Activated CD8-positive, alpha-beta memory T cell treated with anti-CD3 and anti-CD28 coated beads for 36 hours (primary cell): Measurements from ENCODE around the gene MAPK11. TPM values are rescaled to one million over a fixed set of nuclear protein-coding genes. Genes with fewer than 3 reads are reported as not detected.

ENCODE experiments used
- CTCF ChIA-PET: fragments of 350-600 bp; sonication (Branson Sonifier 250); formaldehyde crosslinking; loops from one replicate; lab custom pipeline; 2021; ENCODE audit warnings: antibody characterized with exemption; lab: Charles Lee
- POLR2A ChIA-PET: fragments of 350-600 bp; sonication (Branson Sonifier 250); formaldehyde crosslinking; loops from one replicate; lab custom pipeline; 2021; ENCODE audit warnings: antibody characterized with exemption; lab: Charles Lee
- total RNA-seq, 2 experiments: library from RNA; stranded (reverse); gene quantifications; one replicate each; pipeline ENCODE4 v1.2.3, GENCODE V29; 2021

The MAPK11 gene
- total RNA-seq, 2 experiments from 2014 or later: 10.6 to 11.4 TPM

- ChIA-PET POLR2A (interaction anchor here (0.6 kb wide), 1 partner anchor 95 kb away, joined by 6 read pairs; no protein-coding TSS in a partner anchor), CTCF (interaction anchor here (0.5 kb wide), 1 partner anchor 195 kb away, joined by 3 read pairs; no protein-coding TSS in a partner anchor)
Observed at GRCh38 chr22:50257451-50258360, 12.5 kb downstream of the MAPK11 start.

- ChIA-PET CTCF (no interaction called here), POLR2A (interaction anchor here (0.6 kb wide), 1 partner anchor 95 kb away, joined by 6 read pairs; no protein-coding TSS in a partner anchor)
Observed at GRCh38 chr22:50257041-50257440, 13.1 kb downstream of the MAPK11 start.

- POLR2A ChIA-PET: no interaction called here
- CTCF ChIA-PET: no interaction called here
Observed at GRCh38 chr22:50256258-50256862, 13.8 kb downstream of the MAPK11 start.

- ChIA-PET POLR2A (interaction anchor here (0.5 kb wide), 1 partner anchor 449 kb away, joined by 7 read pairs; no protein-coding TSS in a partner anchor), CTCF (no interaction called here)
Observed at GRCh38 chr22:50255607-50256006, 14.6 kb downstream of the MAPK11 start.

- CTCF ChIA-PET: no interaction called here
- POLR2A ChIA-PET: no interaction called here
Observed at GRCh38 chr22:50255099-50255498, 15.1 kb downstream of the MAPK11 start.

GRCh38 chr22:50253941-50254340 lies 16.2 kb downstream of the MAPK11 start:
- ChIA-PET POLR2A (interaction anchor here (0.5 kb wide), 1 partner anchor 151 kb away, joined by 3 read pairs; no protein-coding TSS in a partner anchor), CTCF (interaction anchor here (1.5 kb wide), 1 partner anchor 10 kb away, joined by 4 read pairs; the partner anchor contains the start of gene TUBGCP6)

GRCh38 chr22:50253046-50253915 lies 16.9 kb downstream of the MAPK11 start:
- POLR2A ChIA-PET: no interaction called here
- CTCF ChIA-PET: interaction anchor here (0.7 to 4.0 kb wide), 11 partner anchors 9 to 244 kb away, joined by 3 to 28 read pairs (median 4); partner anchors contain the start of genes DENND6B and TUBGCP6

- CTCF ChIA-PET: interaction anchor here (0.6 to 4.0 kb wide), 19 partner anchors 7 to 273 kb away, joined by 3 to 28 read pairs (median 5); partner anchors contain the start of genes DENND6B, MAPK12, SCO2 and TUBGCP6
- POLR2A ChIA-PET: interaction anchor here (1.4 kb wide), 1 partner anchor 8 kb away, joined by 7 read pairs; the partner anchor contains the start of gene MAPK12
Observed at GRCh38 chr22:50252082-50253045, 17.8 kb downstream of the MAPK11 start.

GRCh38 chr22:50251477-50252081 lies 18.6 kb downstream of the MAPK11 start:
- POLR2A ChIA-PET: interaction anchor here (0.5 to 1.4 kb wide), 2 partner anchors 9 to 247 kb away, joined by 3 to 7 read pairs; partner anchors contain the start of gene MAPK12
- CTCF ChIA-PET: interaction anchor here (0.8 to 4.0 kb wide), 14 partner anchors 8 to 386 kb away, joined by 3 to 28 read pairs (median 6); partner anchors contain the start of genes DENND6B, MAPK12 and SCO2

GRCh38 chr22:50250555-50251476 lies 19.4 kb downstream of the MAPK11 start, which contains the start of gene HDAC10:
Gene HDAC10 (minus strand): TSS chr22:50251265. CDS start chr22:50251032, 233 bp downstream.
- POLR2A ChIA-PET: interaction anchor here (0.5 to 1.4 kb wide), 3 partner anchors 10 to 248 kb away, joined by 3 to 7 read pairs (median 6); partner anchors contain the start of gene MAPK12

GRCh38 chr22:50250249-50250554 lies 20.0 kb downstream of the MAPK11 start:
- CTCF ChIA-PET: interaction anchor here (0.6 to 4.0 kb wide), 6 partner anchors 9 to 458 kb away, joined by 3 to 28 read pairs (median 8); partner anchors contain the start of genes DENND6B and SCO2
- POLR2A ChIA-PET: no interaction called here

More at GRCh38 chr22:50250555-50251476, 19.4 kb downstream of the MAPK11 start, which contains the start of gene HDAC10:
- CTCF ChIA-PET: interaction anchor here (0.6 to 4.0 kb wide), 14 partner anchors 9 to 457 kb away, joined by 3 to 28 read pairs (median 6); partner anchors contain the start of genes DENND6B, MAPK12 and SCO2

- CTCF ChIA-PET: interaction anchor here (0.6 to 4.0 kb wide), 3 partner anchors 78 to 459 kb away, joined by 3 to 28 read pairs (median 19); partner anchors contain the start of gene DENND6B
- POLR2A ChIA-PET: no interaction called here
Observed at GRCh38 chr22:50249341-50250248, 20.6 kb downstream of the MAPK11 start.

- CTCF ChIA-PET: no interaction called here
Observed at GRCh38 chr22:50248196-50249081, 21.7 kb downstream of the MAPK11 start.

GRCh38 chr22:50247748-50248147 lies 22.4 kb downstream of the MAPK11 start:
- ChIA-PET CTCF (no interaction called here), POLR2A (no interaction called here)

More at GRCh38 chr22:50248196-50249081, 21.7 kb downstream of the MAPK11 start:
- POLR2A ChIA-PET: no interaction called here
